Urothelium cell line (cell line): ENCODE data around the gene PFKM.
"Not testable (repeated sequence)": the region's sequence is repeated elsewhere in the genome, so short reads cannot be mapped to it uniquely, and the experiment has no call there.

Experiments
- DNase-seq: peaks from one replicate; pipeline ENCODE4 v3.0.0; 2011; ENCODE audit warnings: low spot score, mixed read lengths
- FAIRE-seq: peaks from 2 replicates; lab custom pipeline; 2011; peaks lifted over from hg19 to GRCh38; lab: Jason Lieb, UNC

The PFKM gene

DNA sequence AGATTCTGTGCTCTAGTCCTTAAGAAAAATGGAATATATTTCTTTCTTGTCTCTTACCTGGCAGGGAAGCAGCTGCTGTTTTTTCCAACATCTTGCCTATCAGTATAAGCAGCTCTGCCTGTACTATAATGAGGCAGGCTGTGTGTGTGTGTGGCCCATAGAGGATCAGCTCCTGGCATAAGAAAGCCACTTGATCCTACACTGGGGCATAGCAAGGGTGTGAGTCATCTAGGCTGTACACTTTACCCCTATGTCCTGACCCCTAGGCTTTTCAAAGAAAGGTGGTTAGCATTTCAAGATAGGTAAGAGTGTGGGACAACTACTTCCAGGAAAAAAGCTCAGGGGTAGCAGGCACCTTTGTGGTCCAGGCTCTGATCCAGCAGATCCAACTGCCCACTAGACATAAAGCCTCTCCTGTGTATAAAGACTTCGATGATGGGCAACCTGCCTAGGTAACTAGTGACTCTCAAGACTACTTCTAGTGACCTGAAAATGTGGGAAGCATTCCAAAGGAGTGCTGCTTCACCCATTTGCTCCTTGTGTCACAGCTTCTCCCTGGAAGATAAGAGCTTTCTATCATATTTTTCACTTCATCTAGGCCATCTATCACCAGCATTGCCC, 8.4 kb upstream of the PFKM start:
- FAIRE-seq: no peak
- DNase-seq: peak; percentile 21

- DNase-seq, FAIRE-seq: not testable (repeated sequence)
Measured at GRCh38 chr12:48111312-48111693, 7.9 kb upstream of the PFKM start.

- DNase-seq (no peak), FAIRE-seq (no peak)
Measured at GRCh38 chr12:48115957-48116356, 3.2 kb upstream of the PFKM start.

DNA sequence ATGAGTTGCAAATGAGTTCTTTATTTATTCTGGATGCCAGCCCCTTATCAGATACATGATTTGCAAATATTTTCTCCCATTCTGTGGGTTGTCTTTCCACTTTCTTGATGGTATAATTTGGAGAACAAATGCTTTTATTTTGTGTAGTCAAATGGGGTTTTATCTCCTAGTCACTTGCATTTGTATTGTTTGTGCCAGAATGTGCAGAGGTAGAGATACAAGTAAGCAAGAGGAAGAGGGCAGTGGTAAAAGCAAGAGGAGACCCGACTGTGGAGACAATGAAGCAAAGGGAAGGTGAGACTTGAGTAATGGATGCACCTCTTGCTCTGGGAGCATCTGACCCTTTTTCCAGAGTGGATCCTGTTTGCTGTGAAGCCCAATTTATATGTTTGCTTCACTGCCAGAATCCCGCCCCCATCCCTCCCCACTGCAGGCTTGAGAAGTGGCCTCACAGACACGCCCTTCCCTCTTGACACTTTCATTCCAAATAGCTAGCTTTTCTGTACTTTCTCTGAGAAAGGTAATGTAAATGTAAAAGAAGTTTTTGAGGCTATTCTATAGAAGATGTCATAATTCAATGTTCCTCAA, 786 bp upstream of the PFKM start:
- DNase-seq: no peak
- FAIRE-seq: no peak

- FAIRE-seq: no peak
- peak; percentile 22 for DNase-seq
Measured at GRCh38 chr12:48119834-48120195, 651 bp downstream of the PFKM start.

GRCh38 chr12:48121522-48121921, 2.4 kb downstream of the PFKM start:
- FAIRE-seq: no peak
- DNase-seq: no peak

DNA sequence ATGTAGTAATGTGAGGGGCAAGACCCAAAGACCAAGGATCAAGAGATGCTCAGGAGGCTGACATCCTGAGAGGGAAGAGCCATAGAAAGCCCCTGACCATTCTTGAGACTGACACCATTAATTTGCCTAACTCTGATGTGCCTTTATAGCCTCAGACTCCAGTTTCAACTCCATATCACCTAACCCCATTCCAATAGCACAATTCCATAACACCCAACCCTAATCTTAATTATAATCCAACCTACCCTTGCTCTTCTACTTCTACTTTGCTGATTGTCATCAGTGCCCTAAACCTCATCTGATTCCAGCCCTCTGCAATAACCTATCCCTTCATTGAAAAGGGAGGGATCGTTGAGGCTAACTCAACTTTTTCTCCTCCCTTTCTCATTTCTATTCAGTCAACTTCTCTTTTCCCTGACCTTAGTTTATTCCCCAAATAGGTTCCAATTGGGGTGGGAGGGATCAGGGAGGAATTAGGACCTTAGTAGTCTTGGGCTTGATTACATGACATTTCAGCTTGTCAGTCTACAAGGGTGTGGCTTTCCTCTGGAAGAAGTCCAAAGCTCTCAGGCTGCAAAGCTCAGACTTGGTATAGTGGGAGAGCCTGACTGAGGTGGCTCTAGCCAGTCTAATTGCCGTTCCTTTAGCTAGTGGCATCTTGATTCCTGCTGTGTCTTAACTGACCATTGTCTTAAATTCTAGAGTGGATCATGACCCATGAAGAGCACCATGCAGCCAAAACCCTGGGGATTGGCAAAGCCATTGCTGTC, 3.1 kb downstream of the PFKM start:
- DNase-seq: no peak
- no peak for FAIRE-seq

GRCh38 chr12:48123169-48123568, 4.0 kb downstream of the PFKM start:
- FAIRE-seq: no peak
- no peak for DNase-seq

DNA sequence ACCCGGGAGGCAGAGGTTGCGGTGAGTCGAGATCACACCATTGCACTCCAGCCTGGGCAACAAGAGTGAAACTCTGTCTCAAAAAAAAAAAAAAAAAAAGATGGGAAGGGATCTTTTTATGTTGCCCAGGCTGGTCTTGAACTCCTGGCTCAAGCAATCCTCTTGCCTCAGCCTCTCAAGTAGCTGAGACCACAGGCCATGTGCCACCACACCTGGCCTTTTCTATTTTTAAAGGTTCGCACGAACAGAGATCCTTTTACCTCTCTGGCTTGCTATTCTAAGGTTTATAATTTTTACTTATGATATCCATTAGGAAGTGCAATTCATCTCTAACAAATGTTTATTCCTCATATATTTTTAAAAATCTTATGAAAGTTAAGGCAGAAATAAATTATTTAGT, 6.4 kb downstream of the PFKM start:
- not testable (repeated sequence) for FAIRE-seq, DNase-seq

GRCh38 chr12:48125985-48126384, 6.8 kb downstream of the PFKM start:
- FAIRE-seq: no peak
- no peak for DNase-seq

GRCh38 chr12:48126953-48127630, 7.9 kb downstream of the PFKM start:
- FAIRE-seq (no peak), DNase-seq (no peak)

DNA sequence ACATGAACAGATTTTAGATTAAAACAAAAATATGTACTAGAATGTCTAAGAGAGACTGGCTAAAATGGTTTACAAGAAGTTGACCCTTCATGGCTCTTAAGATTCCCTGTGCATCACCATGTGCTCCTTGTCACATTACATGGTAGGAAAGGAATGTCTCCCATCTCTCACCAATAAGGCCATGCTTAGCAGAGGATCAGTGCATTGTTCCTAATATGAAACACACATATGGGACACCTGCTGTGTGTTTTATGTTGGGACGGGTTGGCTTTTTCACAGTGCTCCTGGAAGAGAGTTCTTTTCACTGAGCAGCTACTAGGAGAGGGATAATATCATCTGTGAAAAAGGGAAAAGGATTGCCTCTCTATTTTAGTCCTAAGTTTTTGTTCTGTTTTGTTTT, 9.6 kb downstream of the PFKM start:
- no peak for FAIRE-seq
- DNase-seq: no peak

DNA sequence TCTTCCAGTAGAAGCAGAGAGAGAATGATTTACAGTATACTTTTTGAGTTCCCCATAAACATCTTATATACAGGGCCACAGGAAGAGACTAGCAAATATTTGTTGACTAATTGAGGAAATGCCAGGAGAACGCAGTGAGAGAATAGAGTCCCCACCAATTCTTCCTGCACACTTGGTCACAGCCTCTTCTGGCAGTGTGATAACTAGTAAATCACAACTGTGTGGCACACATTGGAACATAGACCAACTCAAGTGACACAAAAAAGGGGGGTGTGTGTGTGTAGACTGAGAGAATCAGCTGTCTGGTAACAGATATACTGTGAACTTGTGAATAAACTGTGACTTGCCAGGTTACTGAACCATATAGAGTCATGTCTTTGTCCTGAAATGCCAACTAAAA, 10.2 kb downstream of the PFKM start:
- FAIRE-seq (no peak), DNase-seq (no peak)

GRCh38 chr12:48131517-48131916, 12.4 kb downstream of the PFKM start:
- DNase-seq (no peak), FAIRE-seq (no peak)

DNA sequence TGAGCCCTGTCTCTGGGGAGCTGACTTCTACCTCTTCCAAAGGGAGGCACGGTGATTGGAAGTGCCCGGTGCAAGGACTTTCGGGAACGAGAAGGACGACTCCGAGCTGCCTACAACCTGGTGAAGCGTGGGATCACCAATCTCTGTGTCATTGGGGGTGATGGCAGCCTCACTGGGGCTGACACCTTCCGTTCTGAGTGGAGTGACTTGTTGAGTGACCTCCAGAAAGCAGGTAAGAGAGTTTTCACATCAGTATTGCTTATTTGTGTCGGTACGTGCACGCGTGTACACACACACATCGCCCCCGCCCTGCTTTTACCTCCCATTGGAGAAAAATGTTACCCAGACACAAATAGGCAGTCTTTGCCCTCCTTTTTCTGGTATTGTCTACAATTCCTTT, 13.7 kb downstream of the PFKM start:
- FAIRE-seq (no peak), DNase-seq (no peak)

- FAIRE-seq: no peak
- no peak for DNase-seq
Measured at GRCh38 chr12:48135027-48135426, 15.9 kb downstream of the PFKM start.

DNA sequence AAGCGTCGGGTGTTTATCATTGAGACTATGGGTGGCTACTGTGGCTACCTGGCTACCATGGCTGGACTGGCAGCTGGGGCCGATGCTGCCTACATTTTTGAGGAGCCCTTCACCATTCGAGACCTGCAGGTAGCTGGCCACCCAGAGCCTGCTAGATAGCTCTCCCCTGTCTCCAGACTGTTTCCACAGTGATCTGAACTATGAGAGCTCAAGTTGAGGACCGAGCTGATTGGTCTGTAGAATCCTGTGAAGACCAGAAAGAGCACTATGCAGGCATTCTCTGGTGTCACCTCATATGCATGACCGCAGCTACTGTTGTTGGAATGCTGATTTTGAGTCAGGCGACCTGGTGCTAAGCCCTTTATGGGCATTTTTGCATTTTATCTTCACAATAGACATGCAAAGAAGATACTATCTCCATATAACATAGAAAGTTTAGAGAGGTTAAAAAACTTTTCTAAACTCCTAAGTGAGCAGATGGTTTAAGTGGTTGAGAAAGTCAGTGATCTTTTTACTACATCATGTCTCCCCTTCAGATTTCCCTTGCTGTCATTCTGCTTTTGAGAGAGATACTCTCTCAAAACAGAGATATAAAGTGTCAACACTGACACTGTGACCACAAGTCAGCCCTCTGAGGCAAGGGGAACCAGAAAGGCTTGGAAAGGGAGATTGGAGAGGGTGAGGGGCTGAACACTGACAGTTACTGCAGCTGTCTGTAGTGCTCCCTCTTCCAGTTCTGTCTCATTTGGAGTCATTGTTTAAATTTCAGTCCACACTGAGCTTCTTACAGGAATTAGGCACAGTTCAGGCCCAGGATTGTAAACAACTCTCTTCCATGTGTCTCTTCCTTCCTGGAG, 23.9 kb downstream of the PFKM start:
- FAIRE-seq: no peak
- no peak for DNase-seq

- DNase-seq (no peak), FAIRE-seq (no peak)
Measured at GRCh38 chr12:48143898-48144297, 24.7 kb downstream of the PFKM start.

GRCh38 chr12:48145981-48146380, 26.8 kb downstream of the PFKM start:
- DNase-seq (no peak), FAIRE-seq (no peak)

GRCh38 chr12:48151103-48151771, 32.1 kb downstream of the PFKM start:
- no peak for FAIRE-seq
- no peak for DNase-seq
